GM19452 (cell line): ENCODE measurements around the gene NFIX.
"Not testable (repeated sequence)": the region's sequence is repeated elsewhere in the genome, so short reads cannot be mapped to it uniquely, and the experiment has no call there.

Experiments used
- ATAC-seq: cut with Tn5 transposase; IDR thresholded peaks from one replicate; pipeline ENCODE4 v1.9.1; 2021; ENCODE audit not compliant: unreplicated experiment

The NFIX gene

GRCh38 chr19:12957389-12957952 is 37.8 kb upstream of the NFIX start:
- ATAC-seq: not testable (repeated sequence)

GRCh38 chr19:12959481-12959880 is 35.8 kb upstream of the NFIX start:
- no peak for ATAC-seq

GRCh38 chr19:12965017-12965811 is 30.1 kb upstream of the NFIX start:
- ATAC-seq: no peak

- ATAC-seq: no peak
These were observed 29.5 kb upstream of the NFIX start for GRCh38 chr19:12965812-12966135.

- no peak for ATAC-seq
These were observed 27.4 kb upstream of the NFIX start for GRCh38 chr19:12967907-12968306.

GRCh38 chr19:12969292-12969988 is 25.8 kb upstream of the NFIX start, which contains the start of gene DAND5:
TSS of gene DAND5 (plus strand) at chr19:12969576. CDS start at chr19:12969661, 85 bp downstream.
- ATAC-seq: no peak

- ATAC-seq: no peak
These were observed 25.0 kb upstream of the NFIX start for GRCh38 chr19:12970070-12970820.

GRCh38 chr19:12973236-12973635 is 22.0 kb upstream of the NFIX start:
- ATAC-seq: no peak

GRCh38 chr19:12974301-12975220 is 20.7 kb upstream of the NFIX start:
- no peak for ATAC-seq

GRCh38 chr19:12975221-12975741 is 20.0 kb upstream of the NFIX start:
- no peak for ATAC-seq

GRCh38 chr19:12976109-12976508 is 19.2 kb upstream of the NFIX start:
- ATAC-seq: not testable (repeated sequence)

- no peak for ATAC-seq
These were observed 15.3 kb upstream of the NFIX start for GRCh38 chr19:12979974-12980373.

GRCh38 chr19:12982648-12983047 is 12.6 kb upstream of the NFIX start:
- ATAC-seq: no peak

GRCh38 chr19:12983091-12983490 is 12.2 kb upstream of the NFIX start:
- ATAC-seq: no peak

- no peak for ATAC-seq
These were observed 11.6 kb upstream of the NFIX start for GRCh38 chr19:12983542-12984142.

GRCh38 chr19:12984143-12984627 is 11.1 kb upstream of the NFIX start:
- no peak for ATAC-seq

- ATAC-seq: no peak
These were observed 10.6 kb upstream of the NFIX start for GRCh38 chr19:12984683-12985048.

GRCh38 chr19:12985049-12985776 is 10.1 kb upstream of the NFIX start:
- ATAC-seq: no peak

- no peak for ATAC-seq
These were observed 8.5 kb upstream of the NFIX start for GRCh38 chr19:12986726-12987125.
